Measurements from ENCODE around the gene TNS3. TPM values are rescaled to one million over a fixed set of nuclear protein-coding genes. Genes with fewer than 3 reads are reported as not detected.

Gene TNS3
- polyA plus RNA-seq, 4 donors, result 83.1 to 95.6 (median 90.9) TPM

DNA sequence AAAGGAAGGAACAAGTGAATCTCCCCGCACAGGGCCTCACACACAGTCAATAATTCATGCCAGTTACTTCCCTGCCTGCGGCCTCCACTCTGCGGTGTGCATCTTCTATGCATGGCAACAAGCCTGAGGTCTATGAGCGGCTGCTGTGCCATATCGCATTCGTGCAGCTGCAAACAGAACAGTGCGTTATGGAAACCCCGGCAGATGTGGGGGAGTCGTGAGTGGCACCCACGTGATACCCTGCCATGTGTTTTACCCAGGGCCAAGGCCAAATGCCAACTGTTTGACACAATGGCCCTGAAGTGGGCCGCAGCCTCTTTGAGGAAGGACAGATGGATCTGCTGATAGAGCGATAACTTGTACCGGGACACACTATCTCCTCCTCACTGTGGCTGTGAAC is 13.4 kb downstream of the TNS3 start:
- DNase-seq (ENCODE audit: low read depth in 4 of 4, low spot score in 2 of 4), result no peak

GRCh38 chr7:47568056-47568455 is 13.9 kb downstream of the TNS3 start:
- DNase-seq (ENCODE audit: low read depth in 4 of 4, low spot score in 2 of 4), result no peak

- no peak for DNase-seq (ENCODE audit: low read depth in 4 of 4, low spot score in 2 of 4)
These were observed 16.2 kb downstream of the TNS3 start for GRCh38 chr7:47565640-47566250.

GRCh38 chr7:47563521-47563920 is 18.4 kb downstream of the TNS3 start:
- DNase-seq (ENCODE audit: low read depth in 4 of 4, low spot score in 2 of 4), result no peak

GRCh38 chr7:47561715-47562446 is 20.0 kb downstream of the TNS3 start:
- DNase-seq (ENCODE audit: low read depth in 4 of 4, low spot score in 2 of 4), result no peak

- DNase-seq (ENCODE audit: low read depth in 4 of 4, low spot score in 2 of 4), result no peak
These were observed 22.3 kb downstream of the TNS3 start for GRCh38 chr7:47559306-47560220.

- DNase-seq (ENCODE audit: low read depth in 4 of 4, low spot score in 2 of 4), result no peak
These were observed 23.9 kb downstream of the TNS3 start for GRCh38 chr7:47557694-47558670.

GRCh38 chr7:47557317-47557693 is 24.6 kb downstream of the TNS3 start:
- no peak for DNase-seq (ENCODE audit: low read depth in 4 of 4, low spot score in 2 of 4)

GRCh38 chr7:47556511-47557180 is 25.3 kb downstream of the TNS3 start:
- no peak for DNase-seq (ENCODE audit: low read depth in 4 of 4, low spot score in 2 of 4)

GRCh38 chr7:47553309-47553708 is 28.6 kb downstream of the TNS3 start:
- no peak for DNase-seq (ENCODE audit: low read depth in 4 of 4, low spot score in 2 of 4)

DNA sequence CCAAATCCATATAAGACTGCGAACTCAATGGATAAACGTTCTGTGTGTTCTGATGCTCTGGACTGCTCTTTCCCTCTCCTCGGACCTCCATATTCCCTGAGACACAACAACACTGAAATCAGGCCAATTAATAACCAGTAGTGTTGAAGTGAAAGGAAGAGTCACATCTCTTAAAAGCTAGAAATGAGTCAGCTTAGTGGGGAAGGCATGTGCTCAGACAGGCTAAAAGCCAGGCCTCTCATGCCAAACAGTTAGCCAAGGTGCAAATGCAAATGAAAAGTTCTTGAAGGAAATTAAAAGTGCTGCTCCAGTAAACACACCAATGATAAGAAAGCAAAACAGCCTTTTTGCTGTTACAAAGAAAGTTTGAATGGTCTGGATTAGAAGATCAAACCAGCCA is 29.3 kb downstream of the TNS3 start:
- no peak for DNase-seq (ENCODE audit: low read depth in 4 of 4, low spot score in 2 of 4)

- DNase-seq (ENCODE audit: low read depth in 4 of 4, low spot score in 2 of 4), result no peak
These were observed 30.1 kb downstream of the TNS3 start for GRCh38 chr7:47551668-47552440.

GRCh38 chr7:47550788-47551470 is 31.0 kb downstream of the TNS3 start:
- DNase-seq (ENCODE audit: low read depth in 4 of 4, low spot score in 2 of 4), result no peak

GRCh38 chr7:47549916-47550315 is 32.0 kb downstream of the TNS3 start:
- no peak for DNase-seq (ENCODE audit: low read depth in 4 of 4, low spot score in 2 of 4)

DNA sequence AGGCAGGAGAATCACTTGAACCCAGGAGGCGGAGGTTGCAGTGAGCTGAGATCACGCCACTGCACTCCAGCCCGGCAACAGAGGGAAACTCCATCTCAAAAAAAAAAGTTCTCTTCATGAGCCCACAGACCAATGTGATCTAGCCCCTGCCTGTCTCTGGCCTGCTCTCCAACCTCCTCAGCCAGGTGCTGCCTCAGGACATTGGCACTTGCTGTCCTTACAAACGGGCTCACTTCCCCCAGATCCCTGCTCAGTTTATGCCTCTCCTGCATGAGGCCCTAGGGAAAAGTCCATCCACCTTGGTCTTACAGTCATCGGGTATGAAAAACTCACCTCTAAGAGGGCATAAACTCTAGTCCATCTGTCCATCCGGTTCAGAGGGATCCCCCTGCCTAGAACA is 32.5 kb downstream of the TNS3 start:
- DNase-seq (ENCODE audit: low read depth in 4 of 4, low spot score in 2 of 4), result no peak

DNA sequence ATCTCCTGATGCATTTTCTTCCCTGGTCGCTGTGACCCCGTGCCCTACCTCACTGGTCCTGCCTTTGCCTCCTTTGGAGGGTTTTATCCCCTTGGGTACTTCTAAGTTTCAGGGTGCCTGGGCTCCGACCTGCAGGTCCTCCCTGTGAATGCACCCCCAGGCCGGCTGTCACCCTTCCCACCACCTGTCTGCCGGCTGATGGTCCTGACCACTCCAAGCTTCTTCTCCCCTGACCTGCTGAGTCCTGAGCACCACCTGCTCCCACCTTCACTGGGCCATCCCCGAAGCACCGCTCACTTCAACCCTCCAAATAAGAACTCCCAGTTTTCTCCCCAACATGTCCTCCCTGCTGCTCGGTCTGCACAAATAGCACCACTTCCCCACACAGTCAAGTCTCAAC is 33.4 kb downstream of the TNS3 start:
- no peak for DNase-seq (ENCODE audit: low read depth in 4 of 4, low spot score in 2 of 4)

DNA sequence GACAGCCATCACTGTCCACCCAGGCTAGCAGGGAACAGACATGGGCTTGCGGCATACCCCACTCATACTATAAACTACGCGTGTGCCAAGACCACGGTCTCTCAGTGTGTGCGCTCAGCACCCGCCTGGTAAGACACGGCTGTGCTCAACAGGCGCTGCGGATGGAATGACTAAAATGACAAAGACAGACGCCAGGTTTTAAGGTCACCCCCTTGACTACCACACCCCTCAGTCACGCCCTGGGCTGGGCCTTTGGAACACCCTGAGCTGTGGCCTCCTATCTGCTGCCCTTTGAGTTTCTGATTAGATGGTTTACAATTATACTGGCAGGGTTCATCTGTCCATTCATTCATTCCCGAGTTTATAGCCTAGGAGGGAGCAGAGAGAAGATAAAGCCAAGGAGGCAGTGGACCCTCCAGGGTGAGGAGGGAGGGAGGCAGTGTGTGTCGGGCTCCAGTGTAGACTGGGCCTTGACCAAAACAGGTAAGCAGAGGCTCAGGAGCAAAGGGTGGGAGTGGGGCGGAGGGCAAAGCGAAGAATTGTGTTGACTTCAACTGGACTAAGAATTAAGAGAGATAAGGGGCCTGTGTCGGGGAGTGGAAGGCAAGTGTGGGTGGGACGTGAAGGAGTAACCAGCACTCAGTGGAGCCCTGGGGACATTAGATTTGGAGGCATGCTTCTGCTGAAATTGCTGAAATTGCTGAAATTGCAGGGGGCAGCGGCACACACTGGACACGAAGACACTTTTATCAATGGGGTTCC is 35.0 kb downstream of the TNS3 start:
- no peak for DNase-seq (ENCODE audit: low read depth in 4 of 4, low spot score in 2 of 4)

DNA sequence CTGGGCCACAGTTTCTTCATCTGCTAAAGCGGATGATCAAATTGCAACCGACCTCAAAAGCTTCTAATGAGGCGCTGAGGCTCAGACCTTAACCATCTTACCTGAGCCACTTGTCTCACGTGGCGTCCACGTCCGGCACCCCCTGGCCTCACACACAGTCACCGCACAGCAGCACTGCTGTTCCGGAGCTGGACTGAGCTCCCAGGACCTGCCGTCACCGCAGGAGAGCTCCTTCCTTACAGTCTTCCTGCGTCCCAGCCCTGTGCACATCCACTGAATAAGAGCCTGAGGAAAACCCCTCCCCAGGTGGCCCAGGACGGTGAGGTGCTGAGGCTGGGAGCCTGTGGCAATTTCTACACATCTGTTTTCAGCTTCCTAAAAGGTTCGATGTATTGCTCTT is 35.7 kb downstream of the TNS3 start:
- DNase-seq (ENCODE audit: low read depth in 4 of 4, low spot score in 2 of 4), result no peak
